Activated T-helper 1 cell treated with Interleukin-2 at 50 U/mL for 16 hours (primary cell): ENCODE results near the gene COL20A1.

Source experiments
- DNase-seq: peaks from one replicate; pipeline ENCODE4 v3.0.0-alpha.2; 2020; ENCODE audit warnings: low read depth

COL20A1 gene

DNA sequence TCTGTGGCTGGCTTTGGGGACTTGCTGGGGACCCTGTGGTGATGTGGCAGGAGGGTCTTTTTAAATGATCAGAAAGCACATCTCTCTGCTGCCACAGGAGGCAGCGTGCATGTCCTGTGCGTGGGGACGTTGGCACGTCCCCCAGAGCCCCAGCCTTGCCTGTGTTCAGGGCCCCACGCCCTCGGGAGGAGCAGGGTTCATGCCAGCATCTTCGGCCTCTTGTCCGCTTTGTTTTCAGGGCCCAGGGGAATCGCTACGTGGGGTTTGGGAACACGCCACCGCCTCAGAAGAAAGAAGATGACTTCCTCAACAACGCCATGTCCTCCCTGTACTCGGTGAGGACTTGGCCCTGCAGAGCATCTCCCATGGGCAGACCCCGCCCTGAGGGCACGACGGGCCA is 14.3 kb upstream of the COL20A1 start:
- DNase-seq = no peak

- no peak for DNase-seq
Measured at GRCh38 chr20:63279931-63280330, 13.1 kb upstream of the COL20A1 start.

GRCh38 chr20:63280371-63280770 is 12.6 kb upstream of the COL20A1 start:
- DNase-seq = no peak

DNA sequence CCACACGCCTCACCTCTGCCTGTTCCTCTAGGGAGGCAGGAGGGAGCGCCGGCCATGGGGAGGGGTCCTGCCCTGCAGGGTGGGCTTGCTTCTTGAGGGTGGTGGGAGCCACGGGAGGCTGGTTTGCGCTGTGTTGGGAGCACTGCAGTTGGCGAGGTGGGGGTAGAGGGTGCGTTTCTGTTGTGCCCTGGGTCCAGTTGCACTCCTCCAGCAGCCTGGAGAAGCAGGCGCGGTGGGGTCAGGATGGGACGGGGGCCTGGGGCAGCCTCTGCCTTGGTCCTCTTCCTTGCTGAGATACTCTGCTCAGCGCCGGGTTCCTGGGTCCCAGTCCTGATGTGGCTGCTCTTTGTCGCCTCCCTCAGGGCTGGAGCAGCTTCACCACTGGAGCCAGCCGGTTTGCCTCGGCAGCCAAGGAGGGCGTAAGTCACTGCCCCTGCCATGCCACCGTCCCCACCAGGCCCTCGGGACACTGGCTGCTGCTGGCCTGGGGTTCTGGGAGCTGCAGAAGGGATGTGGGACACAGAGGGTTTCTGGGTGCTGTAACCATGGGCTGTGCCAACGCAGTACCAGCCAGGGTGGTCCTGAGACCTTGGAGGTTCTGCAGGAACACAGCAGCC is 11.9 kb upstream of the COL20A1 start:
- no peak for DNase-seq

DNA sequence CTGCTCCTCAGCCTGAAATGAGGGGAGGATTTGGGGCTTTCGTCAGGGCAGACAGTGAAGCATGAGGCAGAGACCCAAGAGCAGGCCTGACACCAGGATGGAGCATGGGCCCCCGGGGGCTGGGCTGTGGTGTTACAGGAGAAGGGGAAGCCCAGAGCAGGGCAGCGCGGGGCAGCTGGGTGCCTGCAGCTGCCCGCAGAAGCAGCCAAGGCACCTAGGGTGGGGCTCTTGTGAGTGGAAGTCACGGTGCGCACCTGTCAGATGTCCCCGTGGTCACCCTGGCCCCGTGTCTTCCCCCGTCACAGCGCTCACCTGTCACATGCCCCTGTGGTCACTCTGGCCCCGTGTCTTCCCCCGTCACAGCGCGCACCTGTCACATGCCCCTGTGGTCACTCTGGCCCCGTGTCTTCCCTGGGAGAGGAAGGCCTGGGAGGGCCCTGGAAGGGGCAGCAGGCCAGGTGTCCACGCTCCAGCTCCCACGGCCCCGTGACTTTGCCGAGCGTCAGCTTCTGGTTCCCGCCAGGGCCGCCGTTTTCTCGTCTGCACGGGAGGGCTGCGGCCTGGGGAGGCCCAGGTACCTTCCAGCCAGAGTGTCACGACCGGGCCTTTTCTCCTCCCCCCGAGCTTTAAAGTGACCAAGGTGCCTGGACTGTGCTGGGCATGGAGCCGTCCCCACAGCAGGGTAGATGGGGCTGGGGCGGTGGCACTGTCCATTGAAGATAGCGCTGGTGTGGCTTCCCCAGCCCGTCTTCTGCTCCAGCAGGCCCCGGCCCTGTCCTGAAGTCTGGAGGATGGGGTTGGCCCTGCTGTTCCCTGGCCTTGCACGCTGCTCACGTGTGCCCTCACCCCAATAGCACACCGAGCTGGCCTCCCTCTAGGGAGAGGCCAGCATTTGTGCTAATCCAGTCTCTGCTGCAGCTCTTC is 11.0 kb upstream of the COL20A1 start:
- DNase-seq = no peak

GRCh38 chr20:63282946-63283345 is 10.0 kb upstream of the COL20A1 start:
- DNase-seq = no peak

- DNase-seq = no peak
Measured at GRCh38 chr20:63283397-63284082, 9.4 kb upstream of the COL20A1 start.

DNA sequence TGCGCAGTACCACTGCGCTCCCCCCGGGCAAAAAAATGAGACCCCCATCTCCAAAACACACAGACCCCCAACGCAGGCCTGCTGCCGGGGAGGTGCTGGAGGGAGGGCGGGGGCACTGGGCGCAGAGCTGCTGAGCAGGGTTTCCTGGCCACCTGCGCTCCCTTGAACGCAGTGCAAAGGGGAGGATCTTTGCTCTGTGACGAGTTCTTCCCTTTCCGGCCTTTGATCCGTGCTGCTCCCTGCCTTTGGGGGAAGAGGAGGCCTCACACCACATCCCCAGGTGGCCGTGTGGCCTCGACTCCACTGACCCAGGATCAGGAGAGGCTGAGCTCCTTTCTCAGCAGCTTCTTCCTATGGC is 8.9 kb upstream of the COL20A1 start:
- no peak for DNase-seq

- DNase-seq = no peak
Measured at GRCh38 chr20:63284544-63284949, 8.4 kb upstream of the COL20A1 start.

- no peak for DNase-seq
Measured at GRCh38 chr20:63284981-63285524, 7.9 kb upstream of the COL20A1 start.

GRCh38 chr20:63285636-63286615 is 7.1 kb upstream of the COL20A1 start:
- DNase-seq = no peak

DNA sequence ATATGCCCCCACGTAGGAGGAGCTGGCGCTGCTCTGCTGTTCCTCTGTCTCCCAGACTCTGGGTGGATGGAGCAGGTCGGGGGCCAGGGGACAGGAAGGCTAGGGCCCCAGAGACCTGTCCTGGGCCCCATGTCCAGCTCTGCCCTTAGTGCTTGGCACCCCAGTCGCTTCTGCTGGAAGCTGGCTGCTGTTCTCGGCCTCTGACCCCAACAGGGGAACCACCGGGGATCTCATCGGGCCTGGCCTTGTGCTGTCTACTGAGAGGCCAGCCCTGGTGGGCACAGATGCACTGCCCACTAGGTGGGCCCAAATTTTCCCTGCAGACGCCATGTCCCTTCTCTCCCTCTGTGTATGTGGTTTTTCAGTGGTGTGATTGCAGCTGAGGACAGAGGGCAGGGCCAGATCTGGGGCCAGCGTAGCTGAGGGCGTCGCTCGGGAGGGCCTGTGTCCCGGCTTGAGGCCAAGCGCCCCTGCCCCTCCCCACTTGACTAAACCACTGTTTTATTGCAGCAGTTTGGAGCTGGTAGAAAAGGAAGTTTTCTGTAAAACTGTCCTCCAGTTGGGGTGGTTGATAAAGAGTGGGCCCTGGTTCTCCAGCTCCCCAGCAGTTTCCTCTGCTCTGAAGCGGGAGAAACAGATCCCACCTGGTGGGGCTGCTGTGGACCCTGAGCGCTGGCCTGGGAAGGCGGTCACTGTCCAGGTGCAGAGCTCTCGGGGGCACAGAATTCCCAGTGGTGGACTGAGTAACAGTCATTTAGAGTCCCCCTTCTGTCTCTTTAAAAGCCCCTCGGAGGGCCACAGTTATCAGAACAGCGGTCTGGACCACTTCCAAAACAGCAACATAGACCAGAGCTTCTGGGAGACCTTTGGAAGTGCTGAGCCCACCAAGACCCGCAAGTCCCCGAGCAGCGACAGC is 5.9 kb upstream of the COL20A1 start:
- DNase-seq = no peak

GRCh38 chr20:63287697-63288580 is 5.0 kb upstream of the COL20A1 start:
- no peak for DNase-seq

DNA sequence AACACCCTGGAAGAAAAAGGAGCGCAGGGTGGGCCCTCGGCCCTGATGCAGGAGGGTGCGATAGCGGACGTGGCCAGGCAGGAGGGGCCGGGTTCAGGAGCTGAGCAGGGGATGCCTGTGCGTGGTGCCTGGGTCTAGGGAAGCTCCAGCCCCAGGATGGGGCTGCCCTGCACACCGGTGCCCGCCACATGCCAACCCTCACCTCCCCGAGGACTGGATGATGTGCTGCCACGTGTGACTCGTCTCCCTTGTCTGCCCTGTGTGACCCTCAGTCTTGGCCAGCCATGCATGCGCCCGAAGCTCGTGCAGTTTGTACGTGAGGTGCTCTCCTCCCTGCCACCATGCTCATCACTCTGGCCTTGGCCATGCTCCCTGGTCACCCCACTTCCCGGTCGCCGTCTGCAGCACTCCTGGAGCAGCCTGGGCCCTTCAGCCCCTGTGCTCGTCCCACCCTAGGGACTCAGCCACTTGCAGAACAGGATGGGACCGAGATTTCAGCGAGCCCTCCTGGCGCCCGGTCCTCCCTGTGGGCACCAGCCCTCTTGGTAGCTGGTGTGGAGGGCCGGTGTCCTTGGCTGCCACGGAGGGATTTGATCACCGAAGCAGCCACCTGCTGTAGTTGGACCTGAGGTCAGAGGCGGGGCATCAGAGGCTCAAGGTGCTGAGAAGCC is 4.3 kb upstream of the COL20A1 start:
- no peak for DNase-seq

GRCh38 chr20:63289311-63290135 is 3.5 kb upstream of the COL20A1 start:
- DNase-seq = no peak

- no peak for DNase-seq
Measured at GRCh38 chr20:63290136-63290676, 2.8 kb upstream of the COL20A1 start.

GRCh38 chr20:63290677-63291472 is 2.1 kb upstream of the COL20A1 start:
- DNase-seq = peak; percentile 32
